HG02970 (cell line): ENCODE data around the gene B4GALT2.

Experiments used
- ATAC-seq: cut with Tn5 transposase; IDR thresholded peaks from one replicate; pipeline ENCODE4 v1.9.1; 2021; ENCODE audit warnings: mild to moderate bottlenecking, moderate library complexity, moderate number of reproducible peaks; ENCODE audit not compliant: unreplicated experiment, low FRiP score

Gene B4GALT2

DNA sequence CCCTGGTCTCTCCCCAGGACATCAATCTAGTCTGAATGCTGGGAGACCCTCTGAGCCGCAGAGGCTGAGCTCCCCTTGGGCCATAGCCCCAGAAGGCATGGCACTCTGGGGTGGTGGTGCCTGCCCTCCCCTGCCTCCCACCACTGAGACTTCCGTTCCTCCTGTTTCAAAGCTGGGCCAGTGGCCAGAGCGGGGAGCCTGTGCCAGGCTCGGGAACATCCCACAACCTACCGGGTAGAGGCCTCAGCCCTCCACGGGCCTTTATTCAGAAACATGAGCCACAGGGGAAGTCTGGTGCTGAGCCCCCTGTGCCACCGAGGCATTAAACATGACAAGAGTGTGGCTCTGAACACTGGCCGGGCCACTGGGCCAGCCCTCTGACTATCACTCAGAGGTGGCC lies 20.4 kb downstream of the B4GALT2 start:
- no peak for ATAC-seq

DNA sequence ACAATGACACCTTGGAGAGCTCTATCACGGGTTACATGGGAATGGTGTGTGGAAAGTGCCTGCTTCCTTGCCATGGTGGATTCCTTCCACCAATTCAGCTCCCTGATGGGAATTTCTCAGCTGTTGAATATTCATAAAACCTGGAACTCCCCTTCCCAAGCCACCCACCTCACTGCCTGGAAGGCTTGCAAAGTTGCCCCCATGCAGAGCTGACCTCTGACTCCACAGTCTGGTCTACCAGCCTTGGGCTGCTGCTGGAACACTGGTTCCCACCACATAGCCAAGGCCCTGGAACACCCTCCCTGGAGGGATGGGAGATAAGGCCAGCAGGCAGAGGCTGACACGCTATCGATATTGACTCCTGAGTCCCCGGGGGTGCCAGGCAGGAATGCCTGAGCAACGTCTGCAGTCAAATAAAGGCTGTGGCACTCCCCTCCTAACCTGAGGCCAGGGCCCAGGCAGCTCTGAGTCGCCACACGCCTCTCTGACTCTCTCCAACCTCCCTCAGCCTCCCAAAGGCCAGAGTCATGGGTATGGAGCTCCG lies 21.2 kb downstream of the B4GALT2 start:
- ATAC-seq = no peak

DNA sequence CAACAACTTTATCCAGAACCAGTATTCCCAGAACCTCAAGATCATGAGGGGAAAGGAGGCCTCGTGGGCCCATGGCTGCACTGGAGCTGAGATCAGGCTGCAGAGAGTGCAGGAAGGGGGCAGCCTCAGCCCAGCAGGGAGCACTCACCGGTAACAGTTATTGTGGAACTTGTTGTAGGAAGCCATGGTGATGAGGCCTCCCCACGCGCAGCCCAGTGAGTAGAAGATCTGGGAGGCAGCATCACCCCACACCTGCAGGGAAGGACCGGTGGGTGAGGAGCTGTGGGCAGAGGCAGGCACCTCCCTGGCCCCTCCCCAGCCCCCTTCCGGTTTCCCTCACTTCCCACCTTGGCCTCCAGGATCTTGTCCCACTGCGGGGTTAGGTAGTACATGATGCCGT lies 23.2 kb downstream of the B4GALT2 start:
- ATAC-seq = no peak

DNA sequence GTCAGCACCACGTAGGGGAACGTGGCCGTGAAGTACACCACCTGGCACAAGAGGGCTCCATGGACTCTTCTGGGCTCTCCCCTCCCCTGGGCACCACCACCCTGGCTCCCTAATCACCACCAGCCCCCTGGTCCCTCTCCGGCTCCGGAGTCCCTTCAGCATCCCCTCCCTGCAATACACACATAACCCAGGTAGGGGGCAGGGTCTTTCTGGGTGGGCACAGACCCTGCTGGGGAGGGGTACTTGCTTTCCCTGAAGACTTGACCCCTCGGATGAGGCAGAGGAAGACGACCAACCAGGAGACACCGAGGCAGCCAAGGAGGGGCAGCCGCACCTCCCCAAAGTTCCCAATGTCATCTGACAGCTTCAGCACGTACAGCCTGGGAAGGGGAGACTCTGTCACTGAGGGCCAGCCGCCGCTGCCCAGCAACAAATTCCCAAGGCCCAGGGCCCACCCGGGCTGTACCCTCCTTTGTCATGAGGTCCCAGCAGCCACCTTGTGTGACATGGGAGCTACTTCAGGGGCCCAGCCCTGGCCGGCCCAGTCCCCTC lies 23.7 kb downstream of the B4GALT2 start:
- ATAC-seq = no peak

DNA sequence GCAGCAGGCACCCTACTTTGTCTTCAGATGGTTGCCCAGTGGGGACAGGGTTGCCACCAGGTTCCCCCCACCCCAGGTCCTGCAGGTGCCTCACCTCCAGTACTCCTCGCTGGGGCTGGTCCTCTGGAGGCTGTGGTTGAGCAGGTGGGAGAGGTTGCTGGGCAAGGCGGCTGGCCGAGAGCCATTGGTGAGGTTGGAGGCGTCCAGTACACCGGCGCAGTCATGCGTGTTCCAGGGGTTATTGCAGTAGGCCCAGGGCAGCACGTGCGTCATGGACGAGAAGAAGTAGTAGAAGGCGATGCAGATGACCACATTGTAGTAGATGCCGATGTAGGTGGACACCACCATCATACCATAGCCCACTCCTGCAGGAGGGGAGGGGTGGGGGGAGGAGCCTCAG lies 29.2 kb downstream of the B4GALT2 start:
- no peak for ATAC-seq

DNA sequence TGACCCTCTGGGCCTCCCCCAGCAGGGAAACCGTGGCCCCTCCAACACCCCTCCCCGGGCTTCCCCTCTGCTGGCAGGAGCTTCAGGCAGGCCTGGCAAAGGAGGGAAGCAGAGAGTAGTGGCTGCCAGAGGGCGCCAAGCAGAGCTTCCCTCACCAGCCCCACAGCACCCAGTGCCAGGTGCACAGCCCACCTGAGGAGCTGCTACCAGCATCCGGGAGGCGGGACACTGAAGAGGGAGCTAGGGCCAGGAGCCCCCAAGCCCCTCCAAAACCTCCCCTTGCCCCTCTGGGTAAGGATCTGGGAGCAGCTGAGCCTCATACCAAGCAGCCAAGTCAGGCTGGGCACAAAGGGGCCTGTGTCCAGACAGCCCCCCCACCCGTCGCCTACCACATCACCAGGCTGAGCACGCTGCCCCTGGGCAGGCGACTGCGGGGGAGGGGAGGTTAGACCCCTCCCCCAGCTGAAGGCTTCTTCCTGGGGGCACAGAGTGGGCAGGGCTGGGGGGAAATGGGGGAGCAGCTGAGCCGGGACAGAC lies 32.0 kb downstream of the B4GALT2 start:
- no peak for ATAC-seq

DNA sequence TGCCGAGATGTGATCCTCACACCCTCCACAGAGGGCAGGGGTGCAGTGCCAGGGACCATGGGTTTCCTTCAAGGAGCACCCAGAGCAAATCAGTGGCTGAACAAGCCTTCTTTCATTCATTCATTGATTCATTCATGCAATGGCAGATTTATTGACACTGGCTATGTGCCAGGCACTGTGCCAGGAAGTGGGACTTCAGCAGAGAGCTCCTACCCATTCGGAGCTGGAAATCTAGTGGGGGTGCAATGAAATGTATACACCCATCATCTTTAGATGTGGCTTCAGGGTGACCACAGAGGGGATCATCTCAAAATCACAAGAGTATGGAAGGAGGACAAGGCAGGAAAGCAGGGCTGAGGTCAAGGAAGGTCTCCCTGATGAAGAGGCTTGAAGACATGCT lies 33.4 kb downstream of the B4GALT2 start:
- no peak for ATAC-seq

DNA sequence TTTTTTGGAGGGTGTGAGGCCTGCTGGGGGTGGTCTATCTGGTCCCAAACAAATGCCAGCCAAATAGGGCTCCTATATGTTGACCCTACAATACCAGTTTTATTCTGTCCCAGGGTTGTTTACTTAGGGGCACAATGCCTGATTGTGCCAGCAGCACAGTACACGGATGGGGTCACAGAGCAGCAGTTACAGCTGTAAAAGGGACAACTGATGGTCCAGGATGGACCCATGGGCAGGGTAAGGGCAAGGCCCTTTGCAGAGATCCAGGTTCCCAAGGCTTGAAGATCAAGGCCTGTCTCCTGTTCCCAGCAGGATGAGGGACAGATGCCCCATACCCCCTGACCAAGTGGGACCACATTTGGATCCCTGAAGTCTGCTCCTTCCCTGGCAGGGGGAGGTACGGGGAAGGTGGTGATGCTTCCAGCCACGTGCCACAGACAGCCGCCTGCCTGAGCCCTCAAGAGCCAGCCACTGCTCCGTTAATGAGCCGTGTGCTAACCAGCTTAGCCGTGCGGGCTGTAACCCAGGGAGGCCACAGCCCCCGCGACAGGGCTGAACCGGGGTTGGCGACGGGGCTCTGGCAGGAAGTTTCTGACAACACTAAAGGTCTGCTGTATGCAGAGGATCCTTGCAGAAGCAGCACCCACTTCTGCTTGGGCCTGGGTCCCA lies 34.1 kb downstream of the B4GALT2 start:
- ATAC-seq = no peak

DNA sequence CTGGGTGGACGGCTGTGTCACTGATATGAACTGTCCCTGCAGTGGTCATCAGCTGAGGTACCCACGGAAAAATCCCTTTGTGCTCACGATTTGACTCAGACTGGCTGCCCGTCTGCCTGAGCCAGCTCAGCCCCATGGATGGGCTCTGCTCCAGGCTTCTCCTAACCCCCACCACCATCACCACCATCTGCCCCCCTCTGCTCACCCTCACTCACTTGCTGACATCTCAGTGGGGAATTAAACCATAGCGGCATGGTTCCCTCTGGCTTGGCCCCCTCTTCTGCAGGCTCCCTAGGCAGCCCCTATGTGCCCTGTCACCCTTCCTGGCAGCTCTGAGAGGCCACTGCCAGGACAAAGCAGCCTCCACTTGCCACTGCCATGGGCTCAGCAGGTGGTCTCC lies 34.9 kb downstream of the B4GALT2 start:
- no peak for ATAC-seq

DNA sequence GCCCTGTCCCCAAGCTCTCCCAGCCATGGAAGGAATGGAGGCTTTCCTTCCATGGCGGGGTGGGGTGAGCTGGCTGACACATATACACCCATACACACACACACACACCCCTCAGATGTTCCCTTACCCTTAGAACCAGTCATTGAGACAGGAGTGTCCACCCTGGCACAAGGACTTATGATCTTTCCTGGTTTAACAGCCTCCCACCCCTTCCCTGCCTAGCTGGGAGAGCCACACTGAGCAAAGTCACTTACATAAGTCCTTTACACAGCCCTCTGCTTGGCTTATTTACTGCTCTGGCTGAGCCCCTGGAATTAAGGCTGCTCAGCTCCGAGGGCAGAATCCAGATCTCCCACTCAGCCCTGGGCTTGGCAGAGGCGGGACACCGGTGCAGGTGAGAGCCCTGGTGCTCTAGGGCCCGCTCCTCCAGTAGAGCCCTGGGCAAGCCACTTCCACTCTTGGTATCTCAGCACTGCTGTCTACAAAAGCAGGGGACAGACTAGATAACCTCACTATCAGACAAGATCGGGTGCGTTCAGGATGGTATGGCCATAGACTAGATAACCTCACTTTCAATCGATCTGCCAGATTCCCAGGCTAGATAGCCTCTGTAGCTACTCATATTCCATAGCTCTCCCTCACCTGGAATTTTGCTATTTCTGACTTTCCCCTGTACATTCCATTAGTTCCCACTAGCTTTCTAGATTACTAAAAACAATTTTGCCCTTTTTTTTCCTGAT lies 35.5 kb downstream of the B4GALT2 start:
- no peak for ATAC-seq

DNA sequence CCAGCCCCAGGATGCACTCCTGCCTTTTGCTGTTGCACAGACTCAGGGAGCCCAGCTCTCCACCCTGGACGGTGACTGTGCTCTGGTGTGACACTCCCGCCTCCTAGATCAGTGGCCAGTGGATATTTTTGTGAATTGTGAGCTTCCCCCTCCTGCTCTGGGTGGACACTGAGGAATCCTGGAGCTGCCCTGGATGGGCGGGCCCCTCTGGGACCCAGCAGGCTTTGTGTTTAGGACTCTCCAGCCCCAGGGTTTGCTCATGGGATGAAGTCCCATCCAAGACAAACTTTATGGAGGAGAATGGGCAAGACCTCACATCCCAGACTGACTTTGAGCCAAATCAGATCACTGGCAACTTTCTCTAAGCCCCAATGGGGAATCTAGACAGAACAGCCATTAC lies 36.2 kb downstream of the B4GALT2 start:
- no peak for ATAC-seq

DNA sequence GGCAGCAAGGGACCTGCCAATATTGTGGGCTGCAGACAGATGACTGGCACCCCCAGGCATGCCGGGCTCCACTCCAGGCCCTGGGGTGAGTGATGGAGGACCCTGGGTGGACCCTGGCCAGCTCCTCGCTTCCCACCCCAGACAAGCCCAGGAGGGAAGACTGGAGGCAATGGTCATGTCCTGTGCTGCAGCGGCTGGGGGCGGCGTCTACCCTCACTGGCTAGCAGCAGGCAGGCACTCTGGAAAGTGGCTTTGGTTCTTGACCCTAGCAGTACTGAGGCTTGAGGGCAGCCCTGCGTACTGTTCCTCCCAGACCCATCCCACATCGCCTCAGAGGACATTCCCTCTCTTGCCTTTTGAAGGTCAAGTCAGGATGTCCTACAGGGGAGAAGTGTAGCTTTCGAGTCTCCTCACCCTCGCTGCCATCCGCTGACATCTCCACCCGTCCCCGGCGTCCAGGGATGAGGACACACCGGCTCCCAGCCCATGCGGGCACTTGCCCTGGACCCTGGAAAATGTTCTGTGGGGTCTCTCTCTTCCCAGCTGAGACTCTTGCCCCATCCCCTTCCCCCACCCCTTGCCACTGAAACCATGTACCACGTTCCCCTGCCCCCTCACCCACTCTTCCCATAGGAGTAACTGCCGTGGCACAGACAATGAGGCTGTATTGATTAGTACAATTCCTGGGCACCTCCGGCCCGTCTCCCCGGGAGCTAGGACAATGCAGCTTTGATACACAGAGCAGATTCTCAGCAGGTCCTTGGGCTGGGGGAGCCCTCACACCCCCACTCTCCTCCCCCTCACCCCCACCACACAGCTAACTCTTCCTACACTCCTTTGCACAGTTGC lies 37.3 kb downstream of the B4GALT2 start:
- ATAC-seq = no peak

DNA sequence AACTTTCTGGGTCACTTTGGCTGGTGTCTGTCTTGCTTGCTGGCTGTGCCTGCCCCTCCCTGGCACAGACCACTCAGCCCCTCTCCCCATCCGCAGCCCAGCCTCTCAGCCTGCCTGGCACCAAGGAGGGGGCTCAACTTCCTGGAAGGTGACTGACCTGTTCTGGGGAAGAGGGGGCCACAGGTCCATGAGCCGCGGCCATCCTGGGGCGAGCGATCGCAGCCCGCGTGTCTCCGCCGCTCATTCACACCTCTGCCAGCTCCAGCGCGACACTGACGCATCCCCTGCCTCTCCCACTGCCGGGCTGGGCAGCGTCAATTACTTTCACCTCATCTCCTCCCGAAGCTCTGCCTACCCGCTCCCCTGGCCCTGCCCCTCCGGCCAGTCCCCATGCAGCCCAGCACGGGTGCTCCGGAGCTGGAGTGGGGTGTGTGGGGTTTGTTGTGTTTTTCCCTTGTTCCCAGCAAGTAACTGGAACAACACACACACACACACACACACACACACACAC lies 37.9 kb downstream of the B4GALT2 start:
- no peak for ATAC-seq

DNA sequence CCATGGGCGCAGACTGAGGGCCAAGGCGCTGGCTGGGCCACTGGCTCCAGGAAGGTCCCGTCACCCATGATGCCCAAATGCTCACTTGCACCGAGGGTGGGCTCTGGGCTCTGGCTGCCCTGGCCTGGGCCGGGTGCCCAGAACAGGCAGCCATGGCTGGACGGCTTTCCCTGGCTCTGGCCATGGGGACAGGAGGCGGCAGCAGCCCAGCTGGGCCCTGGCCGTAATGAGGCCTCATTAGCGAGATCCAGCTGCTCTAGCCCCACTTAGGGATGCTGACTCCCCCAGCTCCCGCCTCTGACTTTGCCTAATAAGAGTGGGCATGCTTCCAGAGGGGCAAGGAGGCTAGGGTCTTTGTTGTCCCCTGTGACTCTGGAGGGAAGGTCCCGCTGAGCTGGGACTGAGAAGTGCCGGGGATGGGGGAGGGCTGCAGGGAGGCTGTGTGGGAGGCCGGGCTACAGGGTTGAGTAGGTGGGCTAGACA lies 40.5 kb downstream of the B4GALT2 start:
- ATAC-seq = no peak

DNA sequence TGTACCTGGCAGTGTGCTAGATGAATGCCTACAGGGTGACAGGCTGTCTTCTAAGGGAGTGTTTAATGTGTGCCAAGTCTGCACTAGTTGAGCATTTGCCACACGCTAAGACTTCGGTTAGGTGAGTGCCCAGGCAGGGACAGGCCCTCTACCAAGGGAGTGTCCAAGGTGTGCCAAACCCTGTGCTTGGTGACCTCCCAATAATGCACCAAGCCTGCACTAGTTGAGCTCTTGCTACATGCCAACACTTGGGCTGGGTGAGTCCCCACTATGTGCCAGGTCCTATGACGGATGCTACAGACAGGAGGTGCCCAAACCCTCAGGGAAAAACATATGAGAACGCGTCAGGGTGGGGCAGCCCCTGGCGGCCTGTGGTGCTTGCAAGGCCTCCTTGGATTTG lies 41.5 kb downstream of the B4GALT2 start:
- ATAC-seq = no peak

DNA sequence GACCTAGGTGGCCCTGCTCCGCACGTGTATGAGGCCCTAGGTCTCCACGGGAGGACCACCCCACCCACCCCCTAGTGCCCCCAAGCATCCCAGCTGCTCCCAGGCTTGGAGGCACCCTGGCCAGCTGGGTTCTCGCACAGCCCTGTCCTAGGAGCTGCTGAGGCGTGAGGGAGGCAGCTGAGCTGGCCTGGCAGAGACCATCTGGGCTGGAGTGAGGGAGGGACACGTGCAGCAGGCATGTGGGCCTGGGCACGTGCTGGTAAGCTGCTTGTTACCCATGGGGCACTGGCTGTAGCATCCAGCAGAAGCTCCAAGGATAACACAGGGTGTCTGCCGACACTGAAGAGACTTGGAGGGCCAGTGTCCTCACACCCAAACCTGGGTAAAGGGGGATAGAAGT lies 42.1 kb downstream of the B4GALT2 start:
- ATAC-seq = no peak

DNA sequence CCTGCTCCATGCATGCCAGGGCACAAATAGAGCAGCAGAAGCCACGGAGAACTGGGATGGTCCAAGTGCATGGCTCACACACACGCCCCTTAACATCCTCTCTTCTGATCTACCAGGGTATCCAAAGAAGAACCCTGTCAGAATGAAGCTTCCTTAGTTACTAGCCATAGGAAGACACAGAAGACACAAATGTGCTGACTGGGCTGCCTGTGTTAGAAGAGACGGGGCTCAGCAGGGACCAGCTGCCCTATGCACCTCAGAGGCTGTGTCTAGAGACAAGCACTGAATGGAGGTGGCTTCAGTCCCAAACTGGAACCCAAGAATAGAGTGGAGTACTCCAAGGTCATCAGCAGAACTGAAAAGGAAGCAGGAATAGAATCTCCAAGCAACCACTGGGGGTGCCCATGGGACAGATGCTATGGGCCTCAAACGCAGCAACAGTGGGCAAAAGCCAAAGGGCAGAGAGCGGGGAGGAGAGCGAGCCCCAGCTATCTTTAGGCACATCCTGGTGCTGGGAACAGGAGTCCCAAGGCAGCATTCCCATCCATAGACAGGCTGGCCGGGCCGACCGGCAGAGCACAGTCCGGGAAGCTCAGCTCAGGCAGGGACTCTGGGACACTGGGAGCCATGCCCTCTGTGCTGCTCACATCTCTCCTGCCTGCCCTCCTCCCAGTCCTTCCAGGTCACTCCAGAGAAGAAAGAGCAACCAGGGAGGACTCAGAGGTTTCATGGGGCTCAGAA lies 42.7 kb downstream of the B4GALT2 start:
- ATAC-seq = no peak

DNA sequence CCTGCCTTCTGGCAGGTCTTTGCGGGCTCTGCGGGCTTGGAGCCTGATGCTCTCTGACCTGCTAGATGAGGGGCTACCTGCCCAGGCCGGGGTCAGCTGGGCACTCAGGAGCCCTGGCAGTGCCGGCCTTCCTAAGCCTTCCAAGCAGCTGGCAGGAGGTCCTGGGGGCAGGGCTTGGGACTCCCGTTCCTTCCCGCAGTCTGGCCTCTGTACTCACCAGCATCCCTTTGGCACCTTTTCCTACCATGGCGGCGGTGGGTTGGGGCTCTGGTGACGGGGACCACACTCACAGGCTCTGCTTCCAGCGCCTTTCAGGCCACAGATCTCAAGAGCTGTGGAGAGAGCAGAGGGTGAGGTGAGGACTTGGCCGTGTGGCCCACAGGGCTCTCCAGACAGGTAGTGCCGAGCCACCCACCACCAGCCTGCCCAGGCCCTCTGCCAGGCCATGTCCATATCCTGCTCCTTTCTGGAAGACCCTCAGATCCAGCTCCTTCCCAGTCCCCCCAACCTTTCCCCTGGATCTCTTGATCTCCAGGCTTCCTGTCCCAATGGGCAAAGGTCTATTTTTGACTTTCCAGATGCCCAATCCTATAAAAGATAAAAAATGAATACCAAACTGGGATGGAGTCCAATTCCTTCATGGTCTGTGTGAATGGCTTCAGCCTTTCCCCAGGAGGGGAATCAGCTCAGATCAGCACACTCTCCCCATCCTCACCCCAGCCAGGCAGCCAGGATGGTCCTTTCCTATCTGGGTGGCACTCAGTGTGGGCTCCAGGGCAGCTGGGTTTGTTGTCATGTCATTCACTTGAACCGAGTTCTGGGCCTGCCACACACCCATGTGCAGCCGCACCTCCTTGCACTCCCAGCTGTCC lies 45.3 kb downstream of the B4GALT2 start:
- ATAC-seq = no peak
